ENCODE measurements around the gene MED6. TPM values are rescaled to one million over a fixed set of nuclear protein-coding genes. Genes with fewer than 3 reads are reported as not detected.

Gene MED6
- total RNA-seq, 4 donors from 2014 or later: 19.1 to 37.1 (median 30.2) TPM

DNA sequence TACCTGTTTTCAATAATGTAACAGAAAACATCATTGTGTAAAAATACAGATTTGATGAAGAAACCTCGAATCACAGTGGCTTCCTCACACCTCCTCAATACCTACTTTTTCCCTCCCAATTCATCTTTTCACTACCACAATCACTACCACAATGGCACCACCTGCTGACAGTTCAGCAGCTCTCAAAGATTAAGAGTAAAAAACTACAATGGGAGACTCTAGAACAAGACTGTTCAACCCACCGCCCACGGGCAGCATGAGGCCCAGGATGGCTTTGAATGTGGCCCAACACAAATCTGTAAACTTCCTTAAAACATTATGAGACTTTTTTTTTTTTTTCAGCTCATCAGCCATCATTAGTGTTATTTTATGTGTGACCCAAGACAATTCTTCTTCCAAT lies 15.2 kb downstream of the MED6 start:
- DNase-seq: no peak
- 75 to 84% methylated on average over 3 of the region's 3 CpGs for WGBS, 2 donors
- Histone ChIP-seq H3K36me3 (peaks cover 7 to 100% (median 31%) of the 10 kb centered on the region in 3 donors), H3K27ac (no peak overlapping the region), H3K4me1 (peaks cover 0 to 6% (median 0%) of the 10 kb centered on the region in 3 donors), H3K9me3 (no peaks in the 10 kb centered on the region), H3K27me3 (no peaks in the 10 kb centered on the region), H3K4me3 (no peak overlapping the region)
- intact Hi-C loops (cut with DNase I): no loop called here
- TF ChIP-seq POLR2A (IDR thresholded peaks at IDR 0.05): no peak
- TF ChIP-seq CTCF (IDR thresholded peaks at IDR 0.05): no peak

DNA sequence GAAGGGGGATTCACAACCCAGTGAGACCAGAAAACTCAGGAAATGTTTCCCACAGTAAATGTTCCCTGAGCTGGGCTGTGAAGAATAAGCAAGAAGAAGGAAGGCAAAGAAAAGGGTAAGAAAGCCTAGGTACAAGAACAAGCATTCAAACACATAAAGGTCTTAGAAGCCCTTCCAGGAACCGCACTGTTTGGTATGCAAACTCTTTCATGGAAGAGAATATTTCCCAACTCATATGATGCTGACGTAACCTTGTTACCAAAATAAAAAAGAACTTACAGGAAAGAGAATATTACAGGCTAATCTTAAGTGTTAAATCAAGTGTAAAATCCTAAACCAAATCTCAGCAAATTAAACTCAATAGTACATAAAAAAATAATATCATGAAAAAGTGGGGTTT lies 23.6 kb downstream of the MED6 start:
- Histone ChIP-seq H3K4me3 (no peak overlapping the region), H3K27me3 (no peaks in the 10 kb centered on the region), H3K27ac (no peak overlapping the region), H3K4me1 (no peaks in the 10 kb centered on the region), H3K9me3 (no peaks in the 10 kb centered on the region), H3K36me3 (peaks cover 0 to 49% (median 8%) of the 10 kb centered on the region in 3 donors)
- intact Hi-C loops (cut with DNase I): no loop called here
- DNase-seq: no peak
- 73 to 95% methylated on average over 2 of the region's 2 CpGs for WGBS, 2 donors
- TF ChIP-seq POLR2A (IDR thresholded peaks at IDR 0.05) (no peak), CTCF (IDR thresholded peaks at IDR 0.05) (no peak)

- H3K27ac ChIP-seq: no peak overlapping the region
- no peaks in the 10 kb centered on the region for H3K9me3 ChIP-seq
- intact Hi-C loops (cut with DNase I): no loop called here
- no peak for TF ChIP-seq CTCF (IDR thresholded peaks at IDR 0.05)
- TF ChIP-seq POLR2A (IDR thresholded peaks at IDR 0.05): no peak
- H3K4me3 ChIP-seq: no peak overlapping the region
- peaks cover 0 to 20% (median 0%) of the 10 kb centered on the region in 3 donors for H3K36me3 ChIP-seq
- no peaks in the 10 kb centered on the region for H3K27me3 ChIP-seq
- H3K4me1 ChIP-seq: no peaks in the 10 kb centered on the region
- DNase-seq: no peak
- 91 to 93% methylated on average over 1 of the region's 1 CpG for WGBS, 2 donors
Observed at GRCh38 chr14:70573050-70573449, 27.4 kb downstream of the MED6 start.

DNA sequence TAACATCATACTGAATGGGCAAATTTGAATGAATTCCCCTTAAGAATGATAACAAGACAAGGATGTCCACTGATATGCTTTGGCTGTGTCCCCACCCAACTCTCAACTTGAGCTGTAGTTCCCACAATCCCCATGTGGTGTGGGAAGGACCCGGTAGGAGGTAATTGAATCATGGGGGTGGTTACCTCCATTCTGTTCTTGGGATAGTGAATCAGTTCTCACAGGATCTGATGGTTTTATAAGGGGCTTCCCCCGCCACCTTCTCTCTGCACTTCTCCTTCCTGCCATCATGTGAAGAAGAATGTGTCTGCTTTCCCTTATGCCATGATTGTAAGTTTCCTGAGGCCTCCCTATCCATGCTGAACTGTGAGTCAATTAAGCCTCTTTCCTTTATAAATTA lies 29.3 kb downstream of the MED6 start:
- Histone ChIP-seq H3K9me3 (no peaks in the 10 kb centered on the region), H3K36me3 (peaks cover 0 to 37% (median 0%) of the 10 kb centered on the region in 3 donors), H3K27me3 (no peaks in the 10 kb centered on the region), H3K4me1 (no peaks in the 10 kb centered on the region), H3K27ac (no peak overlapping the region), H3K4me3 (no peak overlapping the region)
- intact Hi-C loops (cut with DNase I): no loop called here
- 81 to 94% methylated on average over 2 of the region's 2 CpGs for WGBS, 2 donors
- TF ChIP-seq CTCF (IDR thresholded peaks at IDR 0.05) (no peak), POLR2A (IDR thresholded peaks at IDR 0.05) (no peak)
- DNase-seq: no peak

DNA sequence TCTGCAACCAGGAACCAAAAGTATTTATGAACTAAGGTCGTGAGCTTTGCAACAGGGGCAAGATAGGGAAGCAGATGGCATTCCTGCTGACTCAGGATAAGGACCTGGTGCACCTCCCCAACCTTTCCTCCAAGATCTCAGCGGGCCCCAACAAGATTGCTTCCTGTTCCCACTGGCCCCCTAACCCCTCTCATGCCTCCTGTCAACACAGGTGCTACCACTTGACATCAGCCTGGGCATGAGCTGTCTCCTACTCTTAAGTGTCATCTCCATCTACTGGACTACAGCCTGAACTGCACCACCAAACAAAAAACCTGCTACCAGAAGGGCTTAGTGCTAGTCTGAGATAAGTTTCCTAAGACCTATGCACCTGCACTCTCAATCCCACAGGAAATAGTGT lies 32.7 kb downstream of the MED6 start:
- no peaks in the 10 kb centered on the region for H3K27me3 ChIP-seq
- 48 to 58% methylated on average over 2 of the region's 2 CpGs for WGBS, 2 donors
- DNase-seq: no peak
- peaks cover 0 to 58% (median 0%) of the 10 kb centered on the region in 3 donors for H3K36me3 ChIP-seq
- H3K4me1 ChIP-seq: no peaks in the 10 kb centered on the region
- no peak overlapping the region for H3K27ac ChIP-seq
- no peak overlapping the region for H3K4me3 ChIP-seq
- intact Hi-C loops (cut with DNase I): no loop called here
- H3K9me3 ChIP-seq: no peaks in the 10 kb centered on the region
- no peak for TF ChIP-seq POLR2A (IDR thresholded peaks at IDR 0.05)
- TF ChIP-seq CTCF (IDR thresholded peaks at IDR 0.05): peak in 4 of 6 experiments; percentile 16 to 66 (median 26)

Data from esophagus squamous epithelium (tissue), 5 donors.